T follicular helper cell (primary cell): ENCODE measurements around the gene SGMS1.
"Not testable (repeated sequence)": the region's sequence is repeated elsewhere in the genome, so short reads cannot be mapped to it uniquely, and the experiment has no call there.

Source experiments
- DNase-seq: peaks from one replicate; pipeline ENCODE4 v3.0.0-alpha.2; 2020; ENCODE audit warnings: low read depth

The SGMS1 gene

DNA sequence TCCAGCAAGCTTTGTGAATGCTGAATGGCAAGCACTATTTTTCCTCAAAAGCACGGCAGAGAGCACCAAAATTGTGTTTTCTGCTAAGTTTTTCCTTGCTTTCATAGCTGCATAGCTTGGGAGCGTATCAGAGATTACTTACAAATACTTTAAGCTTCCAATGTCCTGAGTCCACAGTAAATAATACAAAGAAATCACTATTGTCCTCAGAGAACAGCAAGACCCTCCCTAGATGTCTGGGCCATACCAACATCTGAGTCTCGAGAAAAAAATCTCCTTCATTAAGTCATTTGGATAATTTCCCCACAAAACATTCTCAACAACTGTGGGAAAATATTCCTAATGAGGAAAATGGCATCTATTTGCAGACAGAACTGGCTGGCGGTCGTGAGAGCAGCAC, 41.7 kb downstream of the SGMS1 start:
- no peak for DNase-seq

DNA sequence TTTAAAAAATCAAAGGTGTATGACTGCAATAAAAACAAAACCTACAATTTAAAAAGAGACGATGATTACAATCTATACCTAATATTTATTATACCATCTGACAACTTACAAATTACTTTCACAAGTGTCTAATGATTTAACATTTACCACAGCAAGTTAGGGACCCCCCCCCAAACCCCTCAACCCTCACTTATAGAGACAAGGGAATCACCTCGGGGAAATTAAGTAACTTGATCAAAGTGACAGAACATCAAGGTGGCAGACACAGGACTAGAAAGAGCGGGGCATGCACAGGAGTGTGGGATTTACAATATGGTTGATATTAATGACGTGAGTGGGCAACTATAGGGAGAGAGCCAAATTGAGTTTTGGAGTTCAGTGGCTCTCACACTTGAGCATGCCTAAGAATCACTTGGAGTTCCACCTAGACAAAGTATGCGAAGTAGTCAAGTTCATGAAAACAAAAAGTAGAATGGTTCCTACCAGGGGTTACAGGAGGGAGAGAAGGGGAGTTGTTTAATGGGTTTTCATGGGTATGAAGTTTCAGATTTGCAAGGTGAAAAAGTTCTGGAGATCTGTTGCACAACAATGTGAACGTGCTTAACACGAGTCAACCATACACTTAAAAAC, 43.4 kb downstream of the SGMS1 start:
- DNase-seq = no peak

DNA sequence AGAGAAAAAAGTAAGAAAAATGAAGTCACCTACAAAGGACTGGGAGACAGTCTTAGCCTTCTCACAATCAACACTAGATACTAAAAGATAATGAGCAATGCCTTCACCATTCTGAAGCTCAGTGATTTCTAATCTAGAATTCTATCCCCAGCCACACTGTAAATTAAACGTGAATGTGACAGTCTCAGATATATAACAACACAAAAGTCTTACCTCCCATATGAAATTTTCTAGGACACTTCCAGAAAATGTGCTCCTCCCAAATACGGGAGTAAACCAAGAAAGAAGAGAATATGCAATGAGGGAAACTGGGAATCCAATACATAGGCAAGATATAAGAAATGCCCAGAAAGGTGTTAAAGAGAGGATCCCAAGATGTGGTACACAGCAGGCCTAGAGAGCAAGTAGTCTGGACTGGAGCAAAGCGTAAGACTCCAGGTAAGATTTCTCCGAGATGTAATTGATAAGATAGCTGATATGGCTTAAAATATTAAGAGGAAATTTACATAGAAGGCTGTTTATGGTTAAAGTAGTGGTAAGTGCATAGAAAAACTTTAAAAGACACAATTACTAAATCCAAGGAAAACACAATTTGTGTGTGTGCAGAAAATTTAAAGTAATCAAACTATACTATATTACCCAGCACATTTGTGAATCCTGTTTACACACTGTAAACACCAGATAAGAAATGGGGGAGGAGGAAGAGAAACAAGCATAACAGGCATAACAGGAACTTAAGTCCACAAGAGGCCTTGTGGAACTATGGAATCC, 44.1 kb downstream of the SGMS1 start:
- DNase-seq = no peak

DNA sequence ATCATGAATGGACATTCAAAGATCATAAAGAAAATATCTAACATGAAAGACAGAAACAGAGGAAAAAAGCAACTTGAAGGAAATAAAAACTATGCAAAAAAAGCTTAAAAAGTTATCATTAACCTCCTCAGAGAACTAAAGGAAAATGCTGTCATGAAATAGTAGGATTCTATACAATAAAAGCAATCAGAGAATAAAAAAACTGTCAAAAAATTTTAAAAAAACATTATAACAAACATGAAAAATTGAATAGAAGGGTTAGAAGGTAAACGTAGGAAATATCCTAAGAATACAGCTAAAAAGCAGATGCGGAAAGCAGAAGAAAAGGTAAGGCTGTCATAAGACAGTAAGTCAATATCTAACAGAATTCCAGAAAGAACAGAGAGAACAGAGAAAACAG, 44.8 kb downstream of the SGMS1 start:
- DNase-seq = no peak

DNA sequence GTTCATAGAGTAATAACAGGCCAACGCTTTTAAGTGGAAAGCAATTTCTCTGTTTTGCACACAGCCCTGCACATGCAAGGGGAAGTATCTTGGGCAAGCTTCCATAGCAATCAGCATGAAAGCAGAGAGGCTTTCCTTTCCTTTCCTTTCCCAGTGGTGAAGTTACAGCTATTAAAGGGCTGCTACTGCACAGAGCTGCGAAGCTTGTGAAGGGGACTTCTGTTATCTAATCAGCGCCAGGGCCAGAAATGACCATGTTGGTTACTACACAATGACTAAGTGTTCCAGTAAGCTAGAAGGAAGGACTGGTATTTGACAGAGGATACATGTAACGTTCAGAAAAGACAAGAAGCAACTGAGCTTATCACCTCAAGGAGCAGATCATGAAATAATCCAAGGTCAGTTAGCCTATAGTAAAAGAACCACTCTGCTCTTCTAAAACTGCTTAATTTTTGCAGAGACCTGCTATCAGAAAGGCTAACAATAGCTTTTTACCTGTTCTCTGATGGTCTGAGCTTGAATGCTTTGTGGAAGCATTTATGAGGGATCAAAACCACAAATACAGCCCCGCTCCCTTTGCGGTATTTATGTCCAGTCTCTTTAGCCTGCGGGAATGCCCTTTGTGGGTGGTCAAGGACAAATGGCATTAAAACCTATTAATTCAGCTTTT, 45.9 kb downstream of the SGMS1 start:
- DNase-seq = no peak

DNA sequence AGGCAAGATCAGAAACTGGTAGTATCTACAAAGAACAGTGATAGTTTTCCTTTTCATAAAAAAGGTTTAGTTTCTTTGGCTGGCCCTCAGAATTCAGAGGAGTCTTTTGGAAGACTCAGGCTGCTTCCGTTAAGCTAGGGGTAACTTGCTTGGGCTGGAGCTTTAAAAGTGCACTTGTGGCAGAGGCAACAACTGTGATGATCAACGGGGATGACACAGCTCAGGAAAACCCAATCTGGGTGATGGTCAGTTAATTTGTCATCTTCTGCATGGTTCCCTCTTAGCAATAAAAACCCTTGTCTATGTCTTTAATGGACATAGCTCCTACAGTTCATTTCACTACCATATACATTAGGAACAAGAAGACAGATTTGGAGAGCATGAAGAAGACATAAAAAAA, 46.7 kb downstream of the SGMS1 start:
- no peak for DNase-seq

DNA sequence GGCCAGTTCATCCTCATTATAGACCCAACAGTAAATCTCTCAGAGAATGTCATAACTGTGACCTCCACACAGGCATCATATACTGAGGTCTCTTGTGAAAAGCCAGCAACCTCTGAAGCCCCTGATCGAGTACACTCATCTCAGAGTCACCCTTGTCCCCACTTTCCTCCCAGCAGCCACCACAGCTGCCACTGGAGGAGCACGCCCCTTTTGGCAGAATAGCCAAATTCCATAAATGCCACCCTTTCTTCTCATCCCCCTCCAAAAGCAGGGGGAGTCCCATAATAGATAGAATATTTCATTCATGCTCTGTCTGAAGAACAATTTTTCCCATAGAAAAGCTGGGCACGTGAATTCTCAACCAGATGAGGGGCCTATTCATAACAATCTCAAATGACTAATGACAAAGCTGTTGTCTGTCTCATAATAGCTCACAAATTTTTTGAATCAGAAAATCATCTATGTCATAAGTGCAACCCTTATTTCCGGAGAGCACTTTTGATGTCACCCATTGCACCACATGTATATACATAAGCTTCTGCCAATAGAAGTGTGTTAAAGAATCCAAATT, 47.4 kb downstream of the SGMS1 start:
- DNase-seq = no peak

DNA sequence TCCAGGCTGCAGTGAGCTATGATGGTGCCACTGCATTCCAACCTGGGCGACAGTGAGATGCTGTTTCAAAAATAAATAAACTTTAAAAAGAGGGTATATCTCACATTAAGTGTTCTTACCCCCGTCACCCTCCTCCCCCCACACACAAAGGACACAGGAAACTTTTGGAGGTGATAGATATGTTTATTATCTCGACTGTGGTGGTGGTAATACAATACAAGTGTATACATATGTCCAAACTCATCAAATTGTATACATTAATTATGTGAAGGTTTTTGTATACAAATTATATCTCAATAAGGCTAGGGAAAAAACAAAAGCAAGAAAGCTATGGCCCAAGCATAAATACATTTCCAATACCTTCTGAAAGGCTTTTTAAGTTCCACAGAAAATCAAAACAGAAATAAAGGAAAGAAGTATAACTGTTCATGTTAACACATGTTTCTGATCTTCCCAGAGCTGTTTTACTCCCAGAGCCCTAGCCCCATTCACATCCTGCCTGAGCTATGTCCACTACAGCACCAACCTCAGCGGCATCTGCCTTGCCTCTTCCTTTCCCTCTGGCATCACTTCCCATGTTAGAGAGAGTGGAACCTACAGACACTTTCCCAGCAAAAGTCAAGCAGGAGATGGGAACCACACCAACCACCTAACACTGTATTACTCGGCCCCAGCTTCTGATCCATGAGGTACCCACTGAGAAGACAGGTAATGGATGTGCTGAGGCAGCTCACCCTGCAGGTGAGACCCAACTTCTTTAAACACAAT, 48.1 kb downstream of the SGMS1 start:
- DNase-seq = no peak

DNA sequence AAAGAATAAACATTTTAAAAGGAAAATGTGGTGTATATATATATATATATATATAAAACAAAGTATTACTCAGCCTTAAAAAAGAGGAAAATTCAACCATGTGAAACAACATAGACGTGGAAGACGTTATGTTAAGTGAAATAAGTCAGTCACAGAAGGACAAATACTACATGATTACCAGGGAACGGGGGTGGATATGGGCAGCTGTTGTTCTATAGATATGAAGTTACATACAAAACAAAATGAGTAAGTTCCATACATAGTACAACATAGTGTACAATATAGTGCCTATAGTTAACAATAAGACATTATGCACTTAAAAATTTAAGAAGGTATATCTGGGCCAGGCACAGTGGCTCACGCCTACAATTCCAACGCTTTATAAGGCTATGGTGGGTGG, 48.8 kb downstream of the SGMS1 start:
- no peak for DNase-seq

DNA sequence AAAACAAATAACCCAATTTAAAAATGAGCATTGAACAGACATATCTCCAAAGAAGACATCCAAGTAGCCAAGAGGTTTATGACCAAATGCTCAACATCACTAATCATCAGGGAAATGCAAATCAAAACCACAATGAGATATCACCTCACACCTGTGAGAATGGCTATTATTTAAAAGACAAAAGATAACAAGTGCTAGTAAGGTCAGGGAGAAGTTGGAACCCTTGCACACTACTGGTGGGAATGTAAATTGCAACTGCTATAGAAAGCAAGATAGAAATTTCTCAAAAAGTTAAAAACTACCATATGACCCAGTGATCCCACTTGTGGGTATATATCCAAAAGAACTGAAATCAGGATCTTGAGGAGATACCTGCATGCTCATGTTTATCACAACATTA, 49.5 kb downstream of the SGMS1 start:
- DNase-seq = no peak

DNA sequence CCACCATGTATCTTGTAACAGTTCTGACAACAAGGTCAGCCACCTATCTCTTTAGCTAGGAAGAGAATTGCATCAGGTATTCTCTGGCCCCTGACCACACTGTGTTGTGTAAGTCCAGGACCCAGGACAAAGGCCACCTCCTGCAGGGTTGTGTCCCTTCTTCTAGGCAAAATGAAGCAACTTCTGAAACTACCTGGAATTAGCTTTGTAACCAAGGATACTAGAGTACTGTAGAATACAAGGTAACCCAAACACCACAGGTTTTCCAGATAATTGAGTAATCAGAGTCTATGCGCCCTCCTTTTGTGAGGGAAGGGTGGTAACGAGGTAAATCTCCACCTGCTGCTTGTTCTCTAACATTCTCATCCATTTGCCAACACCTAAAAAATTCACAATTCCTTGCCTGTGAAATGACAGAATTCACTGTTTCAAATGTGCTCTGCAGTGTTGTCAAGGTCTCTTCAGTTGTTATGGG, 51.7 kb downstream of the SGMS1 start:
- no peak for DNase-seq

DNA sequence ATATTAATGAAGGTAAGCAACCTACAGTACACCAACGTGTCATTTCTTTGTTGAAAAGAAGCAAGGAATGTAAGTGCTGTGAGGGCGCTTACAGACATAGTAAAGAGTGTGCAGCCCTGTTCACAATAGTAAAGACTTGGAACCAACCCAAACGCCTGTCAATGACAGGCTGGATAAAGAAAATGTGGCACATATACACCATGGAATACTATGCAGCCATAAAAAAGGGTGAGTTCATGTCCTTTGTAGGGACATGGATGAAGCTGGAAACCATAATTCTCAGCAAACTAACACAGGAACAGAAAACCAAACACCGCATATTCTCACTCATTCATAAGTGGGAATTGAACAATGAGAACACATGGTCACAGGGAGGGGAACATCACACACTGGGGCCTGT, 55.0 kb downstream of the SGMS1 start:
- not testable (repeated sequence) for DNase-seq

DNA sequence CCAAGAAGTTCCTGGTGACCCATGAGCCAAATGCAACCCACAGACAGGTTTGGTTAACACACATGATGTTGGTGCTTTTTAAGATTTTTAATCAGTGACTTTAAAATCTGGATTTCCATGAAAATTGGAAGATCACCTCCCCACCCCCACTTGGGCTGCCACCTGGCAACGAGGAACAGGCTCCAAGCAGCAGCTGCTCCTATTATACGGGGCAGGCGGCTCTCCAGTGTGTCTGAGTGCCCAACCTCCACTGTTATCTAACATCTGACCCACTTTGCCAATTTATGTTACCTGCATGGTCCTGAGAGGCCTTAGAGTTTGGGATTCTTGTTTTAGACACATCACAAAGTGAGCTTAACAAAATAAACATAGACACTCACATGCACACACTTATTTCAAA, 56.4 kb downstream of the SGMS1 start:
- no peak for DNase-seq

DNA sequence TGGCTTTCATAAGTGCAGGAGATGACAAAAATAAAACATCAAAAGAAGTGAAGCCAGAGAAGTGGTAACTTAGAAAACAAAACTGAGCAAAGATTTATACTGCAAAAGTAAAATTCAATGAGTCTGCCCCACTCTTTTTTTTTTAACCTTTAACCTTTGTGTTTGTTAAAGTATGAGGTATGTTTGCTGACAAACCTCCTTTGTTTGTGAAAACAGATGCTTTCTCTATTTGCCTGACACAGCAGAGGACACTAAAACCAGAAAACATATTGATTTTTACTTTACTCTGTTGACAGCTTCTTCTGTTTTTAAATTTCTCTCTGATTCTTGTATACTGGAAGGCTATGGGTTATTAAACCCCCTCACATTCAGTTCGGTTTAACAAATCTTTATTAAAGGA, 57.6 kb downstream of the SGMS1 start:
- no peak for DNase-seq

DNA sequence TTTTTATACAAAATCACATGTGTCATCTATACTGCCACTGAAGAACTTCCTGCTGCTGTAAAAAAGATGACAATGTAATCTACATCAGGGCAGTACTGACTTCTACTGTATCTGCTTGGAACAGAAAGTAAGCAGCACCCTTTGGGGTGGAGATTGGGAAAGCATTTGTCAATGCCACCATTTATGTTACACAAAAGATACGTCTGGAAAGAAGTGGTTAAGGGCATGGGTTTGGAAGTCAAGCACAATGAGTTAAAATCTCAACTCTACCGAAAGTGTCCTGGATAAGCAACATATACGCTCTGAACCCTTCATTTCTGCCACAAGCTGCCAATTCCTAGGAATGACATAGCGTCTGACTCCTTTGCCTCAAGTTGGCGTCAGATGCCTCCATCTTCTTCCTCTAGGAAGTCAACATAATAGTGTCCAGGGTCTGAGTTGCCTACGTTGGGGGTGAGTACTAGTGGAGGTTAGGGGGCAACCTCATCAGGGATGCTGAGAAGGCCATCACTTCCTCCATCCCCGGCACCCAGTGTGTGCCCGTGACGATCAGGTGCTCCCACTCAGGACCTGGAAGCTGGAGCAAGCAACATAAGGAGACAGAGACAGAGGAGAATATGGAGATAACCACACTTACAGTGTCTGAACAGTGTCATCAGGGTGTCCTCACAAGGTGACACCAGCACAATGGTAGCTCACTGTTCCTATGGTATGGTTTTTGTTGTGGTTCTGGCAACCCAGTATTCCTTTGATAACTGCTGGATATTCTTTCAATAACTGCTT, 58.3 kb downstream of the SGMS1 start:
- no peak for DNase-seq

DNA sequence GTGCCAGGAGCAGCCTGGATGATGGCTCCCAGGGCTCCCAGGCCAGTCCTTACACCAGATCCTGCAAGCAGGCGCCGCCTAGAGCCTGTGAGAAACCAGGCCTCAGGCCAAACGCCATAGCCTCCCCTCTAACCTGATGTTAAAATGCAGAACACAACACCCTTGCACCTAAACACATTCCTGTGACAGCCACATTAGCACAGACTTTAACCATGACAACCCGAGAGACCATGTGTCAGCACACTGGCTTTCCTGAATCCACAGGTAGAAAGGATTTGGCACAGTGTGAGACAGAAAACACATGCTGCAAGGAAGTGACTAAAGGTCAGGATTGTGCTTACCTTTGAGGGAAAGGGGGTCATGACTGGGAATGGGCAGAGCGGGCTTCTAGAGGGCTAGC, 59.9 kb downstream of the SGMS1 start:
- no peak for DNase-seq

DNA sequence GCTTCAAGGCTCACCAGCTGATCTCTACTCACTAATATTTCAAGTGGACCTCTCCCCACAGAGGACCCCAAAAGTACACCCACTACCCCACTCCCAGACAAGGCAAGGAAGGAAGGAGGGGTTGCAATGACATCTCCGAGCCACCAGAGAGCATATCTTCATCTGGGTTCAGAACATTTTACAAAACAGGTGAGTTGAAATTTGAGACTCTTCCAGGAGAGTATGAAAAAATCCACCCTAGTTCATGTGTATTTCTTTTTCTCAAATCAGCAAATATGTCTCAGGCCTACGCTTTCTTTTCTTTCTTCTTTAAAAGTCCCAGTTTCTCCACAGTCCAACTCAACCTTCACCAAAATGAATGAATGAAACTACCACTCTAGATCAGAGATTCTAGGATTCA, 61.9 kb downstream of the SGMS1 start:
- no peak for DNase-seq

DNA sequence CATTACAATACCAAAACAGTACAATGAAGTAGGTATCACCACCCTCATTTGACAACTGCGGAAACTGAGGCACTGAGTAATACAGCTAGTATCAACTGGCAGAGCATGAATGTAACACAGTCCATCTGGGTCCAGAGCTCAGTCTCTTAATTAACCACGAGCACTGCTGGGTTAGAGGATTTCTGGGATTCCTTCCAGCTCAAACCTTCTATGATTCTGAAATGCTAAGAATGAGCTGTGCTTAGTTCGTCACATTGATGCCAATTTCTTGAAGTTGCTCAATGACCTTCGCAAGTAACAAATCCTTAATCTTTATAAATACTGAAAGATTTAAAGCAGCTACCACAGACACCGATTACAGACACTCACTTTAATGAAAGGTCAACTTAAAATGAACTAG, 62.5 kb downstream of the SGMS1 start:
- DNase-seq = no peak

DNA sequence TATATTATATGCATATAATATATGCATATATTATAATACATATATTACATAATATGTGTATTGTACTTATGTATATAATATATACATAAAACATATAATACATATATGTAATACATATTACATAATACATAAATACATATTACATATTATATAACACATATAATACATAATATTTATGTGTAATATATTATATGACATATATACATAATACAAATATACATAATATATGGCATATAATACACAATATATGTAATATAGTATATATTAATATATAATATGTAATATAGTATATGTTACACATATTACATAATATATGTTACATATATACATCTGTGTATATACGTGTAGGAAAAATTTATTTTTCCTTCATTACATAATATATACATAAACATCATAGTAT, 63.4 kb downstream of the SGMS1 start:
- DNase-seq = no peak

DNA sequence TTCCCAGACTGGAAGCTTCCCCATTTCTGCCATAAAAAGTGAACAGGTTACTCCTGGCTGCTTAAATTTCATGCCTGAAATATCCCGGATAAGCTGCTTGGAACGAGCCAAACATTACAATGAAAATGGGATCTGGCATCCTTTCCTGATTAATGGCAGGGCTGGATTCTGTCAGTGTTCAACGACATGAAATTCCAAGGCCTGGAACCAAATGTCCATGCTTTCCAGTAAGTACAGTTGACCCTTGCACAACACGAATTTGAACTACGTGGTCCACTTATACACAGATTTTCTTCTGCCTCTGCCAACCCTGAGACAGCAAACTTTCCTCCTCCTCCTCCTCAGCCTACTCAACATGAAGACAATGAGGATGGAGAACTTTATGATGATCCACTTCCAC, 65.4 kb downstream of the SGMS1 start:
- no peak for DNase-seq

DNA sequence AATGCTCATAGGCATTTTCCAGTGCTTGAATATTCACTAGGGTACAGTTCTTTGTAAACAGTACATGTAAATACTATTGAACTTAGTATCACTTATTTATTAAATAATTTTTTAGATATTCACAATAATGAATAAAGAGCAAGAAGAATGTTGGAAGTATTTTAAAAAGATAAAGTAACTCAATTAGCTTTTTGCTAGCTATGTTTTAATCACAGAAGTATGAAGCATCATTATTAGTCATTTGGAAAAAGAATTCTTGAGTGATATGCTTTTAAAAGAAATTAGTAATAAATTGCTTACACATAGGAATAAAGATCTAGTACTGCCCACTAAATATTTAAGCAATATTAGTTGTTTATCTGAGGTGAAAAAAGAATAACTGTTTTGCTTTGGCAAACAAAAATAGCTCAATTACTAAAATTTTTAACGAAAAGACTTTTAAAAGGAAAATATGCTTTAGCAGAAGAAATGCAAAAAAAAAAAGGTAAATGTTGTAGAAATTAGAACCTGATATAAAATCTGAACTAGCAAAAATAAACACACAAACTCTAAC, 66.5 kb downstream of the SGMS1 start:
- no peak for DNase-seq
